ENCODE data around the gene TMEM184A. TPM values are rescaled to one million over a fixed set of nuclear protein-coding genes. Genes with fewer than 3 reads are reported as not detected.

The TMEM184A gene
- total RNA-seq, 4 donors from 2014 or later = 0.29 to 2.8 (median 0.64) TPM; not detected in 1

GRCh38 chr7:1569833-1570632 lies 14.0 kb upstream of the TMEM184A start, which contains the start of gene PSMG3:
Gene PSMG3, minus strand, starts transcription at chr7:1570032. Its CDS starts 693 bp downstream, at chr7:1569339.
- Histone ChIP-seq H3K9me3 (no peaks in the 10 kb centered on the region), H3K27me3 (no peaks in the 10 kb centered on the region), H3K36me3 (no peaks in the 10 kb centered on the region), H3K4me1 (peaks cover 0 to 6% of the 10 kb centered on the region in 2 donors), H3K4me3 (peak within 1 kb of the TSS; percentile 89 to 95), H3K27ac (peak within 1 kb of the TSS; percentile 94 to 95)
- peak; percentile 88 for DNase-seq
- TF ChIP-seq POLR2A (IDR thresholded peaks at IDR 0.05) (peak; percentile 69 to 82), CTCF (IDR thresholded peaks at IDR 0.05) (peak; percentile 6 to 54 (median 40))
- intact Hi-C loops (cut with DNase I; ENCODE audit: low total_unique reads) = loop anchor here (10.0 kb wide), 1 partner anchor 65 kb away; the partner anchor contains the start of gene INTS1

- no peaks in the 10 kb centered on the region for H3K27me3 ChIP-seq
- intact Hi-C loops (cut with DNase I; ENCODE audit: low total_unique reads) = loop anchor here (10.0 kb wide), 1 partner anchor 65 kb away; the partner anchor contains the start of gene INTS1
- peak overlapping the region; percentile 89 to 95 for H3K4me3 ChIP-seq
- no peak for DNase-seq
- H3K27ac ChIP-seq = peak overlapping the region; percentile 94 to 95
- no peaks in the 10 kb centered on the region for H3K36me3 ChIP-seq
- no peaks in the 10 kb centered on the region for H3K9me3 ChIP-seq
- no peak for TF ChIP-seq POLR2A (IDR thresholded peaks at IDR 0.05)
- TF ChIP-seq CTCF (IDR thresholded peaks at IDR 0.05) = no peak
- peaks cover 0 to 6% of the 10 kb centered on the region in 2 donors for H3K4me1 ChIP-seq
Observed at GRCh38 chr7:1569440-1569832, 13.4 kb upstream of the TMEM184A start.

GRCh38 chr7:1569016-1569415 lies 13.0 kb upstream of the TMEM184A start:
- Histone ChIP-seq H3K27ac (peak overlapping the region; percentile 94 to 95), H3K36me3 (no peaks in the 10 kb centered on the region), H3K27me3 (no peaks in the 10 kb centered on the region), H3K4me1 (peaks cover 0 to 6% of the 10 kb centered on the region in 2 donors), H3K4me3 (peak overlapping the region; percentile 89 to 95), H3K9me3 (no peaks in the 10 kb centered on the region)
- intact Hi-C loops (cut with DNase I; ENCODE audit: low total_unique reads) = loop anchor here (10.0 kb wide), 1 partner anchor 64 kb away; the partner anchor contains the start of gene INTS1
- DNase-seq = no peak
- TF ChIP-seq POLR2A (IDR thresholded peaks at IDR 0.05) (no peak), CTCF (IDR thresholded peaks at IDR 0.05) (no peak)

- H3K27ac ChIP-seq = no peak overlapping the region
- H3K27me3 ChIP-seq = no peaks in the 10 kb centered on the region
- TF ChIP-seq CTCF (IDR thresholded peaks at IDR 0.05) (no peak), POLR2A (IDR thresholded peaks at IDR 0.05) (no peak)
- H3K9me3 ChIP-seq = no peaks in the 10 kb centered on the region
- H3K4me3 ChIP-seq = no peak overlapping the region
- H3K4me1 ChIP-seq = peaks cover 0 to 6% of the 10 kb centered on the region in 2 donors
- DNase-seq = no peak
- H3K36me3 ChIP-seq = no peaks in the 10 kb centered on the region
- intact Hi-C loops (cut with DNase I; ENCODE audit: low total_unique reads) = loop anchor here (10.0 kb wide), 1 partner anchor 63 kb away; the partner anchor contains the start of gene INTS1
Observed at GRCh38 chr7:1567896-1568510, 12.0 kb upstream of the TMEM184A start.

Data from uterus (tissue), 4 donors.